Subcutaneous adipose tissue (tissue), 4 donors: Measurements from ENCODE around the gene TMEM131L. TPM values are rescaled to one million over a fixed set of nuclear protein-coding genes. Genes with fewer than 3 reads are reported as not detected.

Source experiments
- total RNA-seq, 4 donors: library from RNA; depleted of rRNA; stranded (reverse); fragments of >200 nt; gene quantifications; one replicate each; pipeline ENCODE4 v1.1.0, GENCODE V29; 2016
- TF ChIP-seq, protein P1 (sequence below): fragments of 450-650 bp; IDR thresholded peaks from one replicate; pipeline ENCODE4 v1.5.1; 2016; ENCODE audit warnings: low read depth, mild to moderate bottlenecking, control low read depth, antibody characterized with exemption, moderate library complexity

The TMEM131L gene
- total RNA-seq, 4 donors from 2014 or later: 24.7 to 43.5 (median 34.3) TPM

DNA sequence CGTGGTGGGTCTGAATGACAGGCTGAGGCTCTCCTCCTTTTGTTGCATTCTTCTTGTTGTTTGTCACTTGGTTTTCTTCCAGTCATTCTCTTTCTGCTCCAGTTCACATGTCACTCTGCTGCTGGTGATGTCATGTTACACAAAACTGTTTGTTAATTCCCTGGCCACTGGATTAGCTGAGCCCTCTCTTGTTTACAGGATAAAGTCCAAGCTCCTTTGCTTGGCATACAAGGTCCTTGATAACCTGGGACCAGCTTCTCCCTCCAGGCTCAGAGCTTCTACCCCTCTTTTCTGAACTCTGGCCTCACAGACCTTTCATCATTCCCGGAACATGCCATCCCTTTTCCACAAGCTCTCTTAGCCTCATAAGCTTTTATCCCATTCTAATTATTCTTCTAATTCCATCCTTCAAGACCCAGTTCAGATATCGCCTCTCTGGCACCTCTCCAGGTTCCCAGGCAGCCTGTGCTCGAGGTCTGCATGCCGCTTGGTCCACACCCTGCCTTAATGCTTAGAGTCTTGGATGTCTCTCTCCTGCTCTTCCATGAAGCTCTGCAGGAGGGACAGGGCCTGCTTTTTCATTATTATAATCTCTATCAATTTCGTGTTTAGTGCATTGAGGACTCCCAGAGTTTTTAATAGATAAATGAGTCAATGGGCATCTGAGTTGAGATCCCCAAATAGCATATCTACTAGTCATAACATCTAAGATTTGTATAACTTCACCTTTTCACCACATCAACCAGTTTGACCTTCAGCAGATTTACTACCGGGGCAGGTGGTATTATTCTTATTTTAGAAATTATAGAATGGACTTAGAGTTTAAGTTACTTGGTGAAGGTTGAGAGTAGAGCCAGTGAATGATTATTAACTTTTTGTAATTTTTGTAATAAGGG lies 98.7 kb downstream of the TMEM131L start:
- TF ChIP-seq, protein P1, sequence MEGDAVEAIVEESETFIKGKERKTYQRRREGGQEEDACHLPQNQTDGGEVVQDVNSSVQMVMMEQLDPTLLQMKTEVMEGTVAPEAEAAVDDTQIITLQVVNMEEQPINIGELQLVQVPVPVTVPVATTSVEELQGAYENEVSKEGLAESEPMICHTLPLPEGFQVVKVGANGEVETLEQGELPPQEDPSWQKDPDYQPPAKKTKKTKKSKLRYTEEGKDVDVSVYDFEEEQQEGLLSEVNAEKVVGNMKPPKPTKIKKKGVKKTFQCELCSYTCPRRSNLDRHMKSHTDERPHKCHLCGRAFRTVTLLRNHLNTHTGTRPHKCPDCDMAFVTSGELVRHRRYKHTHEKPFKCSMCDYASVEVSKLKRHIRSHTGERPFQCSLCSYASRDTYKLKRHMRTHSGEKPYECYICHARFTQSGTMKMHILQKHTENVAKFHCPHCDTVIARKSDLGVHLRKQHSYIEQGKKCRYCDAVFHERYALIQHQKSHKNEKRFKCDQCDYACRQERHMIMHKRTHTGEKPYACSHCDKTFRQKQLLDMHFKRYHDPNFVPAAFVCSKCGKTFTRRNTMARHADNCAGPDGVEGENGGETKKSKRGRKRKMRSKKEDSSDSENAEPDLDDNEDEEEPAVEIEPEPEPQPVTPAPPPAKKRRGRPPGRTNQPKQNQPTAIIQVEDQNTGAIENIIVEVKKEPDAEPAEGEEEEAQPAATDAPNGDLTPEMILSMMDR: no peak

DNA sequence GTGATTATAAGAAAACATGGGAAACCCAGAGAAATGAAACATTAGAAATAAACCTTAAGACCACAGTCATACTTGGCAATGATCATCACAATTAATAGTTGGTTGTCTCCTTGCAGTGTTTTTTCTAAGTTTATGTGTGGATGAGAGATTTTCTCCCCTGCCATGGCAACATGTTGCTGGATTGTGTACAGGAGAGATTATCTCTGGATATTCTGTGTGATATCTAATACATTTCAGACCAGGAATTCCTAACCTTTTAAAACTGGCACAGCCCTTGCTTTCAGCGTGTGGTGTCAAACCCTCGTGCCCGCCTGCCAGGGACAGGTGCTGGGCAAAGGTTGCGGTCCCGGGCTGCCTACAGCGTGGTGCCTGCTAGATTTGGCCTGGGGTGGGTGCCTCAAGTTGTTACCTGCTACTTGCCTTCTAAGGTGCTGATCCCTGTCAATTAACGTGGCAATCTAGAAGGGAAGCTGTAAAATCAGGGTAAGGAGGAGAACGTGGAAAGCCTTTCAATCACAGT lies 100.5 kb downstream of the TMEM131L start:
- TF ChIP-seq, protein P1: no peak

- TF ChIP-seq, protein P1: no peak
These were observed 104.2 kb downstream of the TMEM131L start for GRCh38 chr4:153570228-153570973.

- TF ChIP-seq, protein P1: no peak
These were observed 104.9 kb downstream of the TMEM131L start for GRCh38 chr4:153571006-153571545.

DNA sequence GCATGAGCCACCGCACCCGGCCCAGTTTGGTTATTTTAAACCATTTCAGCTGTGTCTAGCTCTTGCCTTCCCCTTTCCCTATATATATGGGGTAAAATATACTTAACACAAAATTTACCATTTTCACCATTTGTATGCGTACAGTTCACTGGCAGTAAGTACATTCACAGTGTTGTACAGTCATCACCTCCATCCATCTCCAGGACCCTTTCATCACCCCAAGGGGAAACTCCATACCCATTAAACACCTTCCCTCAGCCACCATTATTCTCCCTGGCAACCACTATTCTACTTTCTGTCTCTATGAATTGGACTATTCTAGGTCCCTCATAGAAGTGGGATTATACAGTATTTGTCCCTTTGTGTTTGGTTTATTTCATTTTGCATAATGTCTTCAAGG lies 106.4 kb downstream of the TMEM131L start:
- TF ChIP-seq, protein P1: no peak

- TF ChIP-seq, protein P1: no peak
These were observed 107.1 kb downstream of the TMEM131L start for GRCh38 chr4:153573221-153573620.
